ENCODE measurements around the gene LCE5A.
A peak's percentile ranks its signal among the peaks of the same experiment; 100 is the strongest.
"Not testable (repeated sequence)": the region's sequence is repeated elsewhere in the genome, so short reads cannot be mapped to it uniquely, and the experiment has no call there.

The LCE5A gene, protein sequence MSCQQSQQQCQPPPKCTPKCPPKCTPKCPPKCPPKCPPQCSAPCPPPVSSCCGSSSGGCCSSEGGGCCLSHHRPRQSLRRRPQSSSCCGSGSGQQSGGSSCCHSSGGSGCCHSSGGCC

DNA sequence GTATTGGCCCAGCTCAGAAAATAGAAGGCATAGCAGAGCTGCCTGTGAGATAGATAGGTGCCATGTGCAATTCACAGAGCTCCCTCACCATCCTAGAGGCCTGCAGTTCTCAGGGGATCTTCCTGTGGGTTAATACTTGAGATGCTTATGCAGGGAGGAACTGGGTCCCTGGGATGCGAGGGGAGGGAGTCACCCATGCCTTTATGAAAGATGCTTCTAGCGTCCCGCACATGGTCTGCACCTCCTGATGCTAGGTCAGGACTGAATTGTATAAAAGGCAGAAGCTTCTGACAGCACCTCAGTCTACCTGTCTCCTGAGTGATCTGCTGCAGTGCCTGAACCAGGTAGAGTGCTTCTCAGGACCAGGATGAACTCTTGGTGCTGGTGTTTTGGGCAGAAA is at the start of gene LCE5A:
Gene LCE5A (plus strand): TSS at position 301 of the 400 bp plus-strand sequence. CDS start 732 bp downstream, outside the sequence.
- no peak for DNase-seq

DNA sequence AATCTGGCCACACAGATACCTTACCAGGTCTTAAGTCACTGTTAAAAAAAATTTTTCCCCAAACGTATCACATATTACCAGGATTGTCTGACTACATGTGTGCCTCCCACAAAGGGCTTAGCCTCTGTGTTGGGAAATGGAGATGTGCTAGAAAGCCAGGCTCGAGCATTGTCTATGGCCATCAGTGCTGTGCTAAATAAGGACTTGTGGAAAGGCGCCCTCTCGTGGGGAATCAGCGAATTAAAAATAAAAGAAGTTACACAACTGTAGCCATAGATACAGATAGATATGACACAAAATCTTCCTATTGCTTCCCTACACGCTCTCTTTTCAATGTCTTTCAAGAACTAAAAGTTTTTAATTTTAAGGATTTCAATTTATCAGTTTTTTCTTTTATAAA is 49.1 kb upstream of the LCE5A start:
- peak; percentile 70 for DNase-seq

DNA sequence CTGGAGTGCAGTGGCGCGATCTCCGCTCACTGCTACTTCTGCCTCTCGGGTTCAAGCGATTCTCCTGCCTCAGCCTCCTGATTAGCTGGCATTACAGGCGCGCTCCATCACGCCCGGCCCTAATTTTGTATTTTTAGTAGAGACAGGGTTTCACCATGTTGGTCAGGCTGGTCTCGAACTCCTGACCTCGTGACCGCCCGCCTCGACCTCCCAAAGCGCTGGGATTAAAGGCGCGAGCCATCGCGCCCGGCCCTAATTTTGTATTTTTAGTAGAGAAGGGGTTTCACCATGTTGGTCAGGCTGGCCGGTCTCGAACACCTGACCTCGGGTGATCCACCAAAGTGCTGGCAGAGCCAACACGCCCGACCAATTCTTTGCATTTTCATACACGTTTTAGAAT is 48.0 kb upstream of the LCE5A start:
- DNase-seq = no peak

DNA sequence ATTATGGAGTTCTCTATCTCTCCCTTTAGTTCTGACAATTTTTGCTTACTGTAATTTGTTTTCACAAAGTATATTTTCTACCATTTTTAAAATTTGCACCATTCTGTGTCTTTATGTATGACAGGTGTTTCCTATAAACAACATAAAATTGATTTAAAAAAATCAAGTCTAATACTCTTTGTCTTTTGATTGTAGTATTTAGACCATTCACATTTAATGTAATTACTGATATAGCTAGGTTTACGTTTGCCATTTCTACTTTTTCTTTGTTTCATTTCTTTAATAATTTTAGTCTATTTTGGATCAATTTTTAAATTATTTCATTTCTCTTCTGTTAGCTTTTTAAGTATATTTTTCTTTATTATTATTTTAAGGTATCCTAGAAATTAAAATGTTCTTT is 44.4 kb upstream of the LCE5A start:
- DNase-seq = no peak

DNA sequence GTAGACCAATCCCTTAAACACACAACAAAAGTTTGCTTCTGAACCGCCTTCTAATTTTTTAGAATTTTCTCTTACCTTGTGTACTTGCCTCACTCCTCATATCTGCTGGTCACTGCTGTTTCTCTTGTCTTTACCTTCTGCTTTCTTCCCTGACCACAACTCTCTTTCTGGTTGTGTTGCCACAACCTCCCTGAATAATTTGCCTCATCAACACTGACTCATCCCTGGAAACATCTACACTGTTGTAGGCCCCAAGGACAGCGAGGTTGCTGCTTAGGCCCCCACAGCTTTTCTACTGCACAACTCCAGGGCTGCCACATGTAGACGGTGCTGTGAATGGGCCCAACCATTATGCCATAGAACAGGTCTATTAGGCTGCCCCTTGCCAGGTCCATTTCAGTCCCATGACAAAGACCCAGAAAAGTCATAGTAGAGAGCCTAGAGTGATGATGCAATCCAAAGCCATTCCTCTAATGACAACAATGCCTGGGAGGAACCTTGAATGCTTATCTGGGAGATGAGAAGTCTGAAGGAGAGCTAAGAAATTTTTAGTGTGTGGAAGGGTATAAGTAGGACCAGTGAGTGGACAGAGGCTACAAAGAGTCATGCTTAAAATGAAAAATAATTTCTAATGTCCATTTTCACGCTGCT is 36.6 kb upstream of the LCE5A start:
- no peak for DNase-seq

DNA sequence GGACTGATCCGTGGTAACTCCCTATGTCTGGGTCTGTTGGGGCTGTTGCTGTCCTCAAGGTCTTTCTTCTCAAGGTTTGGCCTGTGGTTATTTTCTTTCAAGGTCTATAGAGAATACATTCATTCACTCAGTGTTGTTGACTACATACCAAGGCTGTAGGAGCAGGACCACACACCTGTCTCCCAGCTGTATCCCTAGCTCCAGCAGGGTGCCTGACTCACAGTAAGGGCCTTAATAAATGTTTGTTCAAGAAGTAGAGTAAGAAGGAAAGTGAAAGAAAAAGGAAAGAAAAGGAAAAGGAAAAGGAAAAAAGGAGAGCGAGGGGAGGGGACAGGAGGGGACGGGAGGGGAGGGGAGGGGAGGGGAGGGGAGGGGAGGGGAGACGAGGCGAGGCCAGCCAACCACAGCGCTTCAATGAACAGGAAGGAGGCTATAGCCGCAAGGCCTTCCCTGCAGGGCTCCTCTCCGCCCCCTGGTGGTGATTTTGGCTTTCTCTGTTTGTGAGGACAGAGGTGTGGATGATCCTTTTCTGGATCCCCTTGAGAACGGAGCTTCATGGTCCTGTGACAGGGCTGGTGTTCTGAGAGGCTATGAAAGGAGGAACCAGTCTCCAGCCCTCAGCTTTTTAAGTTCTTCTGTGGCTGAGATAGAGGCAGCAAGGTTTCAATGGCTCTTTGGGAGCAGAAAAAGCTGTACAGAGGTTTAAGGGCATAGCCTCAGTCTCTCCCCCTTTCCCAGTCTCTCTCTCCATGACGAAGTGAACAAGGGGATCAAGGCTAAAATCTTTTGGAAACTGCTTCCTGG is 30.6 kb upstream of the LCE5A start:
- peak; percentile 73 for DNase-seq

DNA sequence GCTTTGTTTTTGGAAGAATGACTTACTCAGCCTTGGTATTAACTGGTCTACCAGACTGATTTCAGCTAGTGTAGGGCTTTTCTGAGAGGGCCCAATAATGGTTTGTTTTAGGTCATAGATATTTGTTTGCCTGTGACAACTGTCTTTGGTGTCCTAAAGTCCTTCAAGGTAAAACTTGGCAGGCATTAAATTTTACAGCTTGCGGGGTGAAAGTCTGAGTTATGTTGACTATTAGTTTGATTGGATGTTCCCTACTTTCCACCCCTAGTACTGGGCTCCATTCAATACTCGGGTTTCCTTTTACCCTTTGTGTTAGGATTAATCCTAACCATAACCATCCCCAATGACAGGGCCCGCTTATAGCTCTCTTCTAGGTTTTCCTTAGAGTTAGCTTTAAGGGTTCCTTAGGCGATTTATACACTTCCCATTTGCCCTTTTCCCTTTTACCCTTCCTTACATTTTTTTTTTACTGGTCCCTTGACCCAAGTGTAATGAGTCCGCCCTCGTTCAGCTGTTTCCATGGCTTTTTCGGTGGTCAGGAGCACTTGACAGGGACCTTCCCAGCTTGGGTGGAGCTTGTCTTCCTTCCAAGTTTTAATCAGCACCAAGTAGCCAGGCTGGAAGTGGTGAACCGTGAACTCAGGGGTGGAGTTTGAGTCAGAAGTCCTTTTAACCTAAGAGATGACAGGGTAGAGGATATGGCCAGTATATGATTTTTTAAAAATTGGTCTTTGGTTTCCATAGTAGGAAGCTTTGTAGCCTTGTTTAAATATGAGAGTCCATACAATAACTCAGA is 28.5 kb upstream of the LCE5A start:
- no peak for DNase-seq

DNA sequence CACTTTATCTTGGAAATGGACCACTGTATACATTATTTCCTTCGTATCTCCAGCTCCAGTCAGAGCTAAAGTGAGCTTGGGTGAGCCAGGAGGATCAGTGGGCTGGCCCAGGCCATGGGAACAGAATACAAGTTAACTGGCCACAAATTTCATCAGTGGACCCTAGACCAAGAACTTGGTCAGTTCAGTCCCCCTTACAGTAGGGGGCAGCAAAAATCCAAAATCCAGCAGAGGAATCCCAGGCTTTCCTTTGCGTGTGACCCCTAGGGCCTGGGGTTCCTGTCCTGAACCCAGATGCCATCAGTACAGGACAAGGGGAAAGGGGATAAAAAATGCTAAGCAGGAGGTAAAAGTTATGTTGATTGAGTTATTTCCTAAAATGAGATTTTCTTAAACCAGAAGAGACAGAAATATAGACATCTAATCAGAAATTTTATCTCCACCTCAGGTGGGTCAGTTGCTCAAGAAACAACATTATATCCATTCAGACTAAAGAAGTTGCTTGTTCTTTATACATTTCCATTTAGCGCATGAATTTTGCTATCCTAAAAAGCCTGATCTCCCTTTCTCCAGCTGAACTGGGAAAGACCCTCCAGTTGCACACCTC is 24.1 kb upstream of the LCE5A start:
- DNase-seq = peak; percentile 17

DNA sequence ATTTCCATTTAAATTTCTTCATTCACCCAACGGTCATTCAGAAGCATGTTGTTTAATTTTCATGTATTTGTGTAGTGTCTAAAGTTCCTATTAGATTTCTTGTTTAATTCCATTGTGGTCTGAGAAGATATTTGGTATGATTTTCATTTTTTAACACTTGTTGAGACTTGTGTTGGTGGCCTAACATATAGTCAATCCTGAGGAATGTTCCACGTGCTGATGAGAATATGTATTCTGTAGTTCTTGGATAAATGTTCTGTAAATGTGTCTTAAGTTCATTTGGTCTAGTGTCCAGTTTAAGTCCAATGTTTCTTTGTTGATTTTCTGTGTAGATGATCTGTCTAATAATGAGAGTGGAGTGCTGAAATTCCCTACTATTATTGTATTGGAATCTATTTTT is 22.7 kb upstream of the LCE5A start:
- no peak for DNase-seq

DNA sequence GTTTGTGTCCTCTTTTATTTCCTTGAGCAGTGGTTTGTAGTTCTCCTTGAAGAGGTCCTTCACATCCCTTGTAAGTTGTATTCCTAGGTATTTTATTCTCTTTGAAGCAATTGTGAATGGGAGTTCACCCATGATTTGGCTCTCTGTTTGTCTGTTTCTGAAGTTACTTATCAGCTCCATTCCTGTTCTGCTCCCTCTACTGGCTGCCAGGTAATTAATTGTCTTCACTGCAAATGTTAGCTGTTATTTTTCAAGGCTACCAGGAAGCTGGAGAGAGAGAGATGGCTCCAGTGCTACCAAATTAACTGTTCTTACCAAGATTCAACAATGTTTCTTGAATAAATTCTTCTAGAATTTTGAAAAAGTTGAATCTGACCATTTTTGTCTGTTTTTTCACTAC is 19.1 kb upstream of the LCE5A start:
- not testable (repeated sequence) for DNase-seq

DNA sequence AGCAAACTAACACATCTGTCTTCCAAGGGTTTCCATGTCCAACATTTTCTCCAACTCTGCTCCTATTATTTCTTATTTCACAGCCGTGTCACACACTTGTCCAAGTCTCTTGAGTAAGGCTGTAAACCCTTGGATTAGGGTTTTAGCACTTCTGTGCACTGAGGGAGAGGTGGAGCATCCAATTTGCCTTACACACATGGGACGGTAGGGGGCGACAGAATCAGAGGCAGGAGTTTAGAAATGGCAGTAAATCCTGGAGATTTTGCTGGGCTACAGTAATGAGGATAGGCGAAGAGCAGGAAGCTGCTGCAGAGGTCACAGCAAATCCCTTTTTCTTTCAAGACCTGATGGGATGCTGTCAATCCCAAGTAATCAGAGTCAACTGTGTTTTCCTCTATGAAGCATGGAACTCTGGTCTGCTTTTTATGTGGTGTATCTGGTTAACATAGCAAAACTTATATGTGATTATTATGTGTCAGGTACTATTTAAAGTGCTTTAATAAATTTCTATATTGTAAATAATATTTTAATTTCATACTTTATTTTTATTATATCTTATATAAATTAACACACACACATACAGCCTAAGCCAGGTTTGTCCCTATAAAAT is 15.4 kb upstream of the LCE5A start:
- DNase-seq = peak; percentile 68

DNA sequence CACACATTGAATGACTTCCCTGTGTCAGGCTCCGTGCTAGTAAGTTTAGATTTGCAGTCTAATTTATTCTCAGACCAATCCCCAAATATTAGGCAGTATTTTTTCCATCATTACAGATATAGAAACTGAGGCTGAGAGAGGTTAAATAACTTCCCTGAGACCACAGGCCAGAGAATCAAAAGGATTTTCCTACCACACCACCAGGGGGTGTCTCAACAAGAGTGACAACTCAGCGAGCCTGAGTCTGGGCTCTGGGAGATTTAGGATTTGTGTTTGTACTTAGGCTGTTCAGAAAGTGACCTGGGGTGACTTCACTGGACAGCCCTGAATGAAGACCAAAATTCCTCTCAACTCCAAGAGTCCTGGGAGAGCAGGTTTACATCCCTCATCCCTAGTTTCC is 13.3 kb upstream of the LCE5A start:
- DNase-seq = peak; percentile 14

DNA sequence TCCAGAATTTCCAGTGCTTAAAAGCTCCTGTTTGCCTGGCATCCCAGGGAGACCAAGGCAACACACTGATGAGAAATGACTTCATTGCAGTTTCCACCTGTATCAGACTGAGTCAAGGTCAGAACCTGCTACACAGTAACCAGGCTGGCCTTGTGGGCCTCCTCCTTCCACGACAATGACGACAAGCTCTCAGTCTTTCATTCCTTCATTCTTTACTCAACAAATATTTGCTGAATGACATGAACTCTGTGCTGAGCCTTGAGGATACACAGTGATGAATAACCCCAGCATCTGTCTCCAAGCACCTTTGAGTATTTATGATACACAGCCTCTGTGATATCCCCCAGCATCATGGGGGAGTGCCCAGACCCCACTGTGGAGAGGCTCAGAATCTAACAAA is 8.9 kb upstream of the LCE5A start:
- DNase-seq = no peak

DNA sequence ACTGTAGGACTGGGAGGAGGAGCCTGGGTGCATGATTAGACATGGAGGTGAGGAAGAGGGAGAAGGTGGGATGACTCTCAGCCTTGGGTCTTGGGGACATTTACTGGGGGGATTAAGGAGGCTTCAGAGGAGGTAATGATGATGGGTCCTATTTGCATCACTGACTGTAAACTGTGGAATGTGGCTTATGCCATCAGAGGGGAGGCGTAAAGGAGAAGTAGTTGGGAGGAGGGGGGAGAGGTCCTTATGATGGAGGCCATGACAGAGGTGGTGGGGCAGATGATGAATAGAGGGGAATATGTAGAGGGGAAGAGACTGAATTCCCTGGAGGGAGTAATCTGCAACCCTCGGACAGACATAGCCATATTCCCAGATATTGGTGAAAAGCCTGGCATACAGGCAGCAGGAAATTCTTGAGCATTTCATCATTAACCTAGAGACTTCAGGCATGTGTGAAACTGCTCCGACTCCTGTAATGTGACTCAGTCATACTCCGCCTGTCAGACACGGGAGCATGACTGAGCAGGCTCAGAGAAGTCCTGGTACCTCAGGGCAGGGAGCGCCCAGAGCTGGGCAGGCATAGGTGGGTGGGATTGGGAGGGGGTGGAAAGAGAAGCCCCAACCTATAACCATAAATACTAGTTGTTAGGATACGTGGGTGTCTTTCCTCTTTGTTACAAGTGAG is 8.0 kb upstream of the LCE5A start:
- no peak for DNase-seq

DNA sequence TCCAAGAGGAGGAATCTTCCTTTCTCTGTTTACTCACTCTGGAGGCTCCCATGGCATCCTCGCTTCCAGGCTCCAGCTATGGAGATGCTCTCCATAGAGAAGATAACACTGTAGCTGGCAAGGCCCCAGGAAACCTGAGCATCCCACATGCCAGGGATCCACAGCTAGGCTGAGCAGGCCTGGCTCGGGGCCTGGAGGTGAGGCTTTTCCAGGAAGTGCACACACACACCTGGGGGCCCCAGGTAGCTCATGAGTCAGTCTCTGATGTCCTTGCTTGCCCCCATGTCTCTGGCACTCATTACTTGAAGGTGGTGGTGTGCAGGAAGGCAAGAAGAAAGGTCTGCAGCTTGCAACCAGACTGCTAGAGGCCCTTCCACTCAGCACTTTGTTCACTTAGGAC is 5.5 kb upstream of the LCE5A start:
- no peak for DNase-seq

DNA sequence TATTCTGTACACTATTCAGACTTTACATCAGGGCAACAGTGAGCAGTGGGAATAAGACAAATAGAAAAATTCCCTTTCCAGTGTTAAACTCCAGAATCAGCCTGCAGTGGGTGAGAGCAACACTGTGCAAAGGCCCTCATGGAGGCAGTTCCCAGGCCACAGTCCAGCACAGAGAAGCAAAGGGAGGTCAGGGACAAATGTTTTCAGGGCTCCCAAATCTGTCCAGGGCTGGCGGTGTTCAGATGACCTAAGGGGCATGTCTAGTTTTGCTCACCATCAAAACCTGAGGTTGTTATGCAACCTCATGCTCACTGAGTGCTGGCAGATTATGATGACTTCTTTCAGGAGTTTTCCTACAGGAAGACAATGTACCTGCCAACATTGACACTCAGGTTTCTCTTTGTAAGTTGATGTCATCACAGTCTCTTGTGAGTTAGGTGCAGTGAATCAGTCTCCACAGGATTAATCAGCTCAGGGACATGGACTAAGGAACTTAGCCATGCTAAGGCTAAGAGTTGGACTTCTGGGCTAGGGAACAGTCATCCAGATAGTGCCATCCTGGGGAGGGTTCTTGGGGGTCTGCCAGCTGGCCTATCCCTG is 3.6 kb upstream of the LCE5A start:
- no peak for DNase-seq

DNA sequence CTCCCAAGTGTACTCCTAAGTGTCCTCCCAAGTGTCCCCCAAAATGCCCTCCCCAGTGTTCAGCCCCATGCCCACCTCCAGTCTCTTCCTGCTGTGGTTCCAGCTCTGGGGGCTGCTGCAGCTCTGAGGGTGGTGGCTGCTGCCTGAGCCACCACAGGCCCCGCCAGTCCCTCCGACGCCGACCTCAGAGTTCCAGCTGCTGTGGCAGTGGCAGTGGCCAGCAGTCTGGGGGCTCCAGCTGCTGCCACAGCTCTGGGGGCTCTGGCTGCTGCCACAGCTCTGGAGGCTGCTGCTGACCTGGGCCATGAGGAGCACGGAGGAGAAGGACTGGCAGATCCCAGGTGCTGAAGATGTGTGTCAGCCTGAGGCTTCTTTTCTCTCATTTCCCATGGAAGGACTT is 993 bp downstream of the LCE5A start:
- DNase-seq = no peak

DNA sequence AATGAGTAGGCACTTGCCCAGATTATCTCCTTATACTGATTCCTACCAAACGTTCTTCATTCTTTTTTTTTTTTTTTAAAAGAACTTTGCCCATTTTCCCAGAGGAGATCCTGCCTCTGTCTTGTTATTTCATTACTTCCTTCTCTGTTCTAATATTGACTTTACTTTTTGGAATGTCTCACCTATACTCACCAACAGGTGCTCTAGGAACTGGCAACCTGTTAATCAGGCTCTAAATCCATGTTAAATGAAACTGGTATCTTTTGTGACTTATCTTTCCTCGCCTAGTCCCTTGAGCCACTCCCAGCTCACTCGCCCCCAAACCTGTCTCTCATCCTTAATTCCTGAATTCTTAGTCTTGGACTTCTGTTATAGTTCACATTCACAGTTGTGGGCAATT is 2.5 kb downstream of the LCE5A start:
- DNase-seq = no peak

DNA sequence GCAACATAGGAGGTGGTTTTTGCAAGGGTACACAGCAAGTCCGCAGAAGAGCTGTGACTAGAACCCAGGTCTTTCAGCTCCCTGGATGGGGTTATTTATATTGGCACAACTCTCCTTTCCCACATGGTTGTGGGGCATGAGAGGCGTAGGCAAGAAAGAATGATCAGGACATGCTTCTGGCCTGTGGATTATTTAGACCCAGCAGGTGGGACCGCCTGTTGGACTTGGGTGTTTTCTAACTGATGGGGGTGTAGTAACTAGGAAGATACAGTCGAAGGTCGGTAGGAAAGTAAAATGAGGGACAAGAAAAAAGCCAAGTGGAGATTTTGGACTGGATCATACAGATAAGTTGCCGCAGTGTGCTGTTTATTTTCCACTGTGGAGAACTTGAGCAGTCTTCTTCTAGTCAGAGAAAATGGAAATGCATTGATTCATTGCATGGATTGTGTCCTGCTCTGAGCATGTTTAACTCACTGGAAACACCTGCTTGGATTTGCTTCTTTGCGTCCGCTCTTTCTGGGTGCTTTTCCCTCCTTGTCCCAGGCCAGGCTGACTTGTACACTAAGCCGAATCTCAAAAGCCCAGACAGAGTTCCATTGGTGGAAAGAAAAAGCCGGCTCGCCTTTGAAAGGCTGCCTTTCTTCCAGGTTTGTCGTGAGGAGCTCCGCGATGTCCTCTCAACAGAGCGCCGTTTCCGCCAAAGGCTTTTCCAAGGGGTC is 4.3 kb downstream of the LCE5A start:
- DNase-seq = no peak

DNA sequence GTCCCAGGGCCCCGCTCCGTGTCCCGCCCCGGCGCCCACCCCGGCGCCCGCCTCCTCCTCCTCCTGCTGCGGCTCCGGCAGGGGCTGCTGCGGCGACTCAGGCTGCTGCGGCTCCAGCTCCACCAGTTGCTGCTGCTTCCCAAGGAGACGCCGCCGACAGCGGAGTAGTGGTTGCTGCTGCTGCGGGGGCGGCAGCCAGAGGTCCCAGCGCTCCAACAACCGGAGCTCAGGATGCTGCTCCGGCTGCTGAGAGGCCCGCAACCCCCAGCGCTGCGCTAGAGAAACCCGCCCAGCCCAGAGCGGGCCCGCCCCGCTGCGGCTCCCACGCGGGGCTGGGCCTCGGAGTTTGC is 4.8 kb downstream of the LCE5A start:
- DNase-seq = no peak

DNA sequence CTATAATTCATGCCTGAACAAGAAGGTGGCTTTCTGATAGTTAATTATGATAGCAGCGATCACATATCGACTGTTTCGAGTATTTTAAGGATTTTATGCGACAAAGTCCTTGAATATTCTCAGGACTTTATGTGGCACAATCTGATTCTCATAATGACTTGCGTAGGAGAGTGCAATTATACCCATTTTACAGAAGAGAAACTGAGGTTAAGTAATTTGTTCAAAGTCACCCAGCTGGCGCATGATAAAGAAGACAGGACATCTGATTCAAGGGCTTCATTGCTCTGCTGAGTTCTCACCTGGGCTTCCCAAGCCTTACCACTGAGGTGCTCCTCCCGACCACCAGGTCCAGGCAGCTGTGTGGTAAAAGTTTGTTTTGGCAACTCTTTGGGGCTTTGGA is 5.5 kb downstream of the LCE5A start:
- DNase-seq = no peak

All from activated CD4-positive, alpha-beta T cell treated with anti-CD3 and anti-CD28 coated beads, Interleukin-2, Interleukin-6, amounts not matched to agents 100 ng/mL and 50 ng/mL, durations not matched to agents 16 hours and 8 hours (primary cell).